ENCODE data around the gene FAM170B. TPM values are rescaled to one million over a fixed set of nuclear protein-coding genes. Genes with fewer than 3 reads are reported as not detected.

Gene FAM170B
- total RNA-seq, 1 experiment from 2014 or later: not detected

DNA sequence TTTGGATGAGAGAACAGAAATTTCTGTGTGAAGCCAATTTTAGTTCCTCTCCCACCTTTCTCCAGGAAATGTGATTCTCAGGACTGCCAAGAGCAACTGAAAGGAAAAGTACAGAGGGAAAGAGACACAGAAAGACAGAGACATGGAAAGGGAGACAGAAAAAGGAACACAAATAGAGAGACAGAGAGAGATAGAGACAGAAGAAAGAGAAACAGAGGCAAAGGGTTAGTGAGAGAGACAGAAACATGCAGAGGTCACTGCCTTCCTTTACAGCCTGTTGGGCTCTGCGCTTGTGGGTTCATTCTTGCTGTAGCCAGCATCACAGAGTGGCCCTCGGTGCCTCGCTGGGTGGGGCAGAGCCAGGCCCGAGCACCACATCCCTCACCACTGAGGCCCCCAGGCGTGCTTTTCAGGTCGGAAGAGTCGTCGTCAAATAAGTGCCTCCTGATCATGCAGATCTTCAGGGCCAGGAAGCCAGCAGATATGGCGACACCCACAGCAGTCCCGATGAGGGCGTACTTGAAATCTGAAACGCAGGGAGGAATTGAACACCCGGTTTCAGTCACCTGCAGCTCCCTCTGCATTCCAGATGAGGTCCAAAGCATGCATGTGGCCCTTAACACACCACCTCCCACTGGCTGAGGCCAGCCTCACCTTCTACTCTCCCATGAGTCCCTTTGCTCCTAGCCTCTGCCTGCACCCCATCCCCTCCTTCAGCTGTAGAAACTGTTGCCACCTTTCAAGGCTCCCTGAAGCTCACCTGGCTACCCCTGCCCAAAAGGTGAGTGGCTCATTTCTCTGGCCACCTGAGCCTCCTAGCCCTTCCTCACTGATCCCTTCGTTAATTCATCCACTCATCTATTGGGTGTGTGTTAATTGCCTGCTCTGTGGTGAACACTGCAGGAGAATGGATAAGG lies 32.9 kb upstream of the FAM170B start:
- no peaks in the 10 kb centered on the region for H3K79me2 ChIP-seq (ENCODE audit: low read length)
- no peaks in the 10 kb centered on the region for H3K36me3 ChIP-seq (ENCODE audit: low read depth, low read length)
- no TSS peak for BruUV-seq (replicated peaks)
- H2AFZ ChIP-seq (ENCODE audit: low read length): no peak overlapping the region
- H3F3A ChIP-seq (ENCODE audit: low read length, unreplicated experiment): no peaks in the 10 kb centered on the region
- no peak overlapping the region for H3K9ac ChIP-seq (ENCODE audit: low read length)
- H4K20me1 ChIP-seq (ENCODE audit: low read length): no peaks in the 10 kb centered on the region
- H3K9me2 ChIP-seq (replicated peaks; ENCODE audit: low read length): no peaks in the 10 kb centered on the region
- ATAC-seq: no peak
- ChIA-PET POLR2A (ENCODE audit: unreplicated experiment) (no interaction called here), CTCF (no interaction called here)
- no peak overlapping the region for H3K27ac ChIP-seq (ENCODE audit: low read length)
- TF ChIP-seq EZH2phosphoT487 (IDR thresholded peaks at IDR 0.05; ENCODE audit: borderline replicate concordance, low read length) (no peak), EZH2 (IDR thresholded peaks at IDR 0.05; ENCODE audit: low read length, unreplicated experiment) (no peak)
- TF ChIP-seq, protein P1, sequence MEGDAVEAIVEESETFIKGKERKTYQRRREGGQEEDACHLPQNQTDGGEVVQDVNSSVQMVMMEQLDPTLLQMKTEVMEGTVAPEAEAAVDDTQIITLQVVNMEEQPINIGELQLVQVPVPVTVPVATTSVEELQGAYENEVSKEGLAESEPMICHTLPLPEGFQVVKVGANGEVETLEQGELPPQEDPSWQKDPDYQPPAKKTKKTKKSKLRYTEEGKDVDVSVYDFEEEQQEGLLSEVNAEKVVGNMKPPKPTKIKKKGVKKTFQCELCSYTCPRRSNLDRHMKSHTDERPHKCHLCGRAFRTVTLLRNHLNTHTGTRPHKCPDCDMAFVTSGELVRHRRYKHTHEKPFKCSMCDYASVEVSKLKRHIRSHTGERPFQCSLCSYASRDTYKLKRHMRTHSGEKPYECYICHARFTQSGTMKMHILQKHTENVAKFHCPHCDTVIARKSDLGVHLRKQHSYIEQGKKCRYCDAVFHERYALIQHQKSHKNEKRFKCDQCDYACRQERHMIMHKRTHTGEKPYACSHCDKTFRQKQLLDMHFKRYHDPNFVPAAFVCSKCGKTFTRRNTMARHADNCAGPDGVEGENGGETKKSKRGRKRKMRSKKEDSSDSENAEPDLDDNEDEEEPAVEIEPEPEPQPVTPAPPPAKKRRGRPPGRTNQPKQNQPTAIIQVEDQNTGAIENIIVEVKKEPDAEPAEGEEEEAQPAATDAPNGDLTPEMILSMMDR (conservative IDR thresholded peaks at IDR 0.05; ENCODE audit: low read depth, low read length): no peak
- H3K4me1 ChIP-seq (ENCODE audit: insufficient read depth, low read length): 0 out of 2 replicates have a peak, but pooled peaks cover 5% of the 10 kb centered on the region
- H3K9me3 ChIP-seq (ENCODE audit: low read length): no peaks in the 10 kb centered on the region
- no peak overlapping the region for H3K4me3 ChIP-seq (ENCODE audit: low read length)
- H3K27me3 ChIP-seq (ENCODE audit: low read length): peaks cover 3% of the 10 kb centered on the region; the same call in 1 of the 2 replicates
- intact Hi-C loops (cut with micrococcal nuclease): loop anchor here (10.0 kb wide), 1 partner anchor 182 kb away; no protein-coding TSS in a partner anchor
- DNase-seq: no peak
- H3K4me2 ChIP-seq (ENCODE audit: low read length): no peak overlapping the region

DNA sequence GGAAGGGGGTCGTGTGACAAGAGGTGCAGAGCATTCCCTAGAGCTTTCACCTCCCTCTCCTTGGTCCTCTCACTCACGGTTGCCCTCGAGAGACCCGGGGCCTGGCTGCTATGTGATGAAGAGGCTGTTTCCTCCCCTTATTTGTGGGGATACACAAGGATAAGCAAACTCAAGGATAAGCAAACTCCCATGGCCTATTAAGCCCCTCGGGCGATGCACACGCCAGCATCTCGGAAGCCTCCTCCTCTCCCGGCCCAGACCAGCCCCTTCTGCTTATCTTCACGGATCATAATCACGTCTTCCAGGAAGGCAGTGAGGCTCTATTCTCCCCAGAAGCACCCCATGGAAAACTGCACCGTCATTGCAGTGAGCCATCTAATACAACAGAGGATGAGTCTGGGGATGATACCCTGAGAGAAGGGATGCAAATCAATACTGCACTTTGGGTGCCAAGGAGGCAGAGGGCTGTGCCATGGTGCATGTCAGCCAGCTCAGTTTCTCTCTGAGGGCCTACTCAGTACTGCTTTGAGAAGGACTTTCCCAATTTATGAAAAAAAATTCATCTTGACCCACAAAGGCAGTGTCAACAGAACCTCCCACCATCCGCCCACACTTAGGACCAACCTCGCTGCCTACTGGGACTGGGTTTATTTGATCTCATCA lies 32.1 kb upstream of the FAM170B start:
- ChIA-PET POLR2A (ENCODE audit: unreplicated experiment) (no interaction called here), CTCF (no interaction called here)
- H3K9me2 ChIP-seq (replicated peaks; ENCODE audit: low read length): no peaks in the 10 kb centered on the region
- peaks cover 12% of the 10 kb centered on the region; the same call in 1 of the 2 replicates for H3K4me1 ChIP-seq (ENCODE audit: insufficient read depth, low read length)
- H3K9ac ChIP-seq (ENCODE audit: low read length): no peak overlapping the region
- H3F3A ChIP-seq (ENCODE audit: low read length, unreplicated experiment): no peaks in the 10 kb centered on the region
- no peak overlapping the region for H3K4me3 ChIP-seq (ENCODE audit: low read length)
- no peaks in the 10 kb centered on the region for H3K79me2 ChIP-seq (ENCODE audit: low read length)
- TF ChIP-seq EZH2phosphoT487 (IDR thresholded peaks at IDR 0.05; ENCODE audit: borderline replicate concordance, low read length) (no peak), EZH2 (IDR thresholded peaks at IDR 0.05; ENCODE audit: low read length, unreplicated experiment) (no peak)
- TF ChIP-seq, protein P1 (conservative IDR thresholded peaks at IDR 0.05; ENCODE audit: low read depth, low read length): no peak
- no peaks in the 10 kb centered on the region for H3K9me3 ChIP-seq (ENCODE audit: low read length)
- no peaks in the 10 kb centered on the region for H4K20me1 ChIP-seq (ENCODE audit: low read length)
- no peaks in the 10 kb centered on the region for H3K36me3 ChIP-seq (ENCODE audit: low read depth, low read length)
- ATAC-seq (no peak), DNase-seq (no peak)
- intact Hi-C loops (cut with micrococcal nuclease): loop anchor here (10.0 kb wide), 1 partner anchor 181 kb away; no protein-coding TSS in a partner anchor
- 0 out of 2 replicates have a peak, but pooled peaks cover 3% of the 10 kb centered on the region for H3K27me3 ChIP-seq (ENCODE audit: low read length)
- no peak overlapping the region for H3K4me2 ChIP-seq (ENCODE audit: low read length)
- no peak overlapping the region for H2AFZ ChIP-seq (ENCODE audit: low read length)
- BruUV-seq (replicated peaks): no TSS peak
- no peak overlapping the region for H3K27ac ChIP-seq (ENCODE audit: low read length)

Measured in PC-3 (cell line).